RWPE2 (cell line): ENCODE data around the gene OLA1.

ENCODE experiments used
- ATAC-seq: fragments of 200-7000 bp; cut with Tn5 transposase; 3 replicates; pipeline ENCODE4 v1.9.1; 2021; ENCODE audit warnings: low read depth
- DNase-seq: peaks from one replicate; pipeline ENCODE4 v3.0.0-alpha.2; 2020; ENCODE audit warnings: low spot score
- H3K27ac ChIP-seq: fragments of 450-650 bp; 2 replicates; pipeline ENCODE4 v1.5.1; 2017; ENCODE audit warnings: mild to moderate bottlenecking; ENCODE audit not compliant: poor library complexity, severe bottlenecking
- H3K27me3 ChIP-seq: fragments of 250-450 bp; sonication (Bioruptor Pico); 2 replicates; pipeline ENCODE4 v1.5.1; 2021; ENCODE audit warnings: mild to moderate bottlenecking, moderate library complexity; ENCODE audit not compliant: insufficient read depth, poor library complexity, severe bottlenecking
- H3K36me3 ChIP-seq: fragments of 250-450 bp; sonication (Bioruptor Pico); 2 replicates; pipeline ENCODE4 v1.5.1; 2020; ENCODE audit warnings: low read depth, mild to moderate bottlenecking, moderate library complexity
- H3K4me1 ChIP-seq: fragments of 250-450 bp; sonication (Bioruptor Pico); 2 replicates; pipeline ENCODE4 v1.5.1; 2021; ENCODE audit warnings: mild to moderate bottlenecking, moderate library complexity; ENCODE audit not compliant: insufficient read depth, poor library complexity, severe bottlenecking
- H3K4me3 ChIP-seq: fragments of 250-450 bp; sonication (Bioruptor Pico); 2 replicates; pipeline ENCODE4 v1.5.1; 2021; ENCODE audit warnings: mild to moderate bottlenecking, moderate library complexity; ENCODE audit not compliant: severe bottlenecking
- H3K9me3 ChIP-seq: fragments of 250-450 bp; sonication (Bioruptor Pico); 2 replicates; pipeline ENCODE4 v1.5.1; 2021; ENCODE audit warnings: mild to moderate bottlenecking, moderate library complexity; ENCODE audit not compliant: severe bottlenecking
- TF ChIP-seq, protein P1 (sequence below): fragments of 450-650 bp; IDR thresholded peaks from one replicate; pipeline ENCODE4 v1.5.1; 2017; ENCODE audit warnings: mild to moderate bottlenecking, moderate library complexity; ENCODE audit not compliant: poor library complexity, severe bottlenecking

OLA1 gene

DNA sequence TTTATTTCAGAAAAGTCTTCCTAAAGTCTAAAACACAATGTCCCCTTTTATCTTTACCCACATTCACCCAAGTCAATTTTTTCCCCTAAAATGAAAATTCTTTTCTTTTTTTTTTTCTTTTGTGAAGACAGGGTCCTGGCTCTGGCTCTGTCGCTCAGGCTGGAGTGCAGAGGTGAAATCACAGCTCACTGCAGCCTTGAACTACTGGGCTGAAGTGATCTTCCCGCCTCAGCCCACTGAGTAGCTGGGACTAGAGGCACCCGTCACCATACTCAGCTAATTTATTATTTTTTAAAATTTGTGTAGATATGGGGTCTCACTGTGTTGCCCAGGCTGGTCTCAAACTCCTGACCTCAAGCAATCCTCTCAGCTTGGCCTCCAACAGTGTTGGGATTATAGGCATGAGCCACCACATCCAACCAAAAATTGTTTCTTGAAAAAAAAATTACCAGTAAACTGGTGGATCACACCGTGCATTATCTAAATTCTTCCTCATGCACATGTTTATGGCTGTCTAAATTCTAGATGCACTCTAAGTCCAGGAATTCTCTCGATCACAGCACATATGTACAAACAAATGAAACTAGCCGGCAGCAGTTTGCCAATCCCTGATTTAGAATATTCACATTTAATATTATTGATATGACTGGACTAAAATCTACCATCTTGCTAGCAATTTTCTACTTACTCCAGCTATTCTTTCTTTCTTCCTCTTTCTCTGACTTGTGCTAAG, 56.8 kb downstream of the OLA1 start:
- TF ChIP-seq, protein P1, sequence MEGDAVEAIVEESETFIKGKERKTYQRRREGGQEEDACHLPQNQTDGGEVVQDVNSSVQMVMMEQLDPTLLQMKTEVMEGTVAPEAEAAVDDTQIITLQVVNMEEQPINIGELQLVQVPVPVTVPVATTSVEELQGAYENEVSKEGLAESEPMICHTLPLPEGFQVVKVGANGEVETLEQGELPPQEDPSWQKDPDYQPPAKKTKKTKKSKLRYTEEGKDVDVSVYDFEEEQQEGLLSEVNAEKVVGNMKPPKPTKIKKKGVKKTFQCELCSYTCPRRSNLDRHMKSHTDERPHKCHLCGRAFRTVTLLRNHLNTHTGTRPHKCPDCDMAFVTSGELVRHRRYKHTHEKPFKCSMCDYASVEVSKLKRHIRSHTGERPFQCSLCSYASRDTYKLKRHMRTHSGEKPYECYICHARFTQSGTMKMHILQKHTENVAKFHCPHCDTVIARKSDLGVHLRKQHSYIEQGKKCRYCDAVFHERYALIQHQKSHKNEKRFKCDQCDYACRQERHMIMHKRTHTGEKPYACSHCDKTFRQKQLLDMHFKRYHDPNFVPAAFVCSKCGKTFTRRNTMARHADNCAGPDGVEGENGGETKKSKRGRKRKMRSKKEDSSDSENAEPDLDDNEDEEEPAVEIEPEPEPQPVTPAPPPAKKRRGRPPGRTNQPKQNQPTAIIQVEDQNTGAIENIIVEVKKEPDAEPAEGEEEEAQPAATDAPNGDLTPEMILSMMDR = no peak
- Histone ChIP-seq H3K27ac (no peak overlapping the region), H3K4me3 (no peak overlapping the region), H3K27me3 (no peaks in the 10 kb centered on the region), H3K36me3 (peaks cover 3% of the 10 kb centered on the region; the same call in 1 of the 2 replicates), H3K9me3 (no peaks in the 10 kb centered on the region), H3K4me1 (no peaks in the 10 kb centered on the region)
- DNase-seq (no peak), ATAC-seq (no peak)

DNA sequence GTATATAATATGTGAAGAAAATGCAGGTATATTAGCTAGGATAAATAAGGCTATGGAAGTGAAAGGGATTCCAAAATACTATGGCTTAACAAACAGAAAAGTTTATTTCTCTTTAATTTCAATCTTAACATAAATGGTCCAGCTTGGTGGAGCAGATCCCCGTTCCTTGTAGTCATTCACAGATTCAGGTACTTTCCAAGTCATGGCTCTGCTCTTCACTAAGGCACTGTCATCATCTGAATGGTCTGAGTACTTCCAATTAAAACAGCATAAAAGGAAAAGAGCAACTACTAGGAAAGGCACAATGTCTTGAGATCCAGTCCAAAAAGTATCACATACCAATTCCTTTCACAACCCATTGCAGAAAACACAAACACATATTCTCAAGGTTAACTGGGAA, 63.4 kb downstream of the OLA1 start:
- no peak for ATAC-seq
- H3K36me3 ChIP-seq = peaks cover 10% of the 10 kb centered on the region; the same call in 1 of the 2 replicates
- DNase-seq = no peak

DNA sequence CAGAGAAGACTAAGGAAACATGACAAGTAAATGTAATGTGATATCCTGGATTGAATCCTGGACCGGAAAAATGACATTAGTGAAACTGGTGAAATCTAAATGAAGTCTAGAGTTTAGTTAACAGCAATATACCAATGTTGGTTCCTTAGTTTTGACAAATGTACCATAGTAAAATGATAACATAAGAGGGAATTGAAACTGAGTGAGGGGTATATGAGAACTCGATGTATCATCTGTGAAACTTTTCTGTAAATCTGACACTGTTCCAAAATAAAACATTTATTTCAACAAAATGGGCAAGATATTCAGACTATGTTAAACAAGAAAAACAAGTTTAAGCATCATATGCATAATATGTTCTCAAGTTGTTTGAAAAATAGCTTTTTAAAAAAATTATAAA, 63.8 kb downstream of the OLA1 start:
- peaks cover 3% of the 10 kb centered on the region for H3K4me1 ChIP-seq
- TF ChIP-seq, protein P1 = no peak

More for the DNA sequence above, 63.4 kb downstream of the OLA1 start:
- TF ChIP-seq, protein P1 = no peak
- no peak overlapping the region for H3K4me3 ChIP-seq
- no peaks in the 10 kb centered on the region for H3K27me3 ChIP-seq
- H3K4me1 ChIP-seq = peaks cover under 1% of the 10 kb centered on the region
- no peak overlapping the region for H3K27ac ChIP-seq
- H3K9me3 ChIP-seq = no peaks in the 10 kb centered on the region

DNA sequence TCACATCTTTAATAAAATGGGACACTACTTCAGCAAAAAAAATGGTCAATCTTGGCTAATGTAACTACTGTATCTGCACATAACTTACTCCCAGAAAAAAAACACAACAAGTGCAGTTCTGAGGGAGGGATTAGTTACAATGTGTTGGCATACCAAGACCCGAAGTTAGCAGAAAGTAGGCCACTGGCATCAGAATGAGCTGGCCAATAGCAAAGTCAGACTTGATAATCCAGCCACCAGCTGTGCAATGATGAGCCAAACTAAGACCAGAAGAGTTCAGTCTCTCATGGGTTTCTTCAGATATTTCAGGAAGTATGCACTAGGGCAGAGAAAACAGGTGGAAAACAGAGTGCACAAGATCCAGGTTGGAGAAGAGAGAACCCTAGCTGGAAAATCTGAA, 65.3 kb downstream of the OLA1 start:
- no peak overlapping the region for H3K4me3 ChIP-seq
- DNase-seq (no peak), ATAC-seq (no peak)
- H3K27ac ChIP-seq = no peak overlapping the region
- peaks cover 10% of the 10 kb centered on the region for H3K36me3 ChIP-seq
- TF ChIP-seq, protein P1 = no peak
- no peaks in the 10 kb centered on the region for H3K27me3 ChIP-seq
- H3K4me1 ChIP-seq = peaks cover 11% of the 10 kb centered on the region
- no peaks in the 10 kb centered on the region for H3K9me3 ChIP-seq

More for the DNA sequence above, 63.8 kb downstream of the OLA1 start:
- no peaks in the 10 kb centered on the region for H3K27me3 ChIP-seq
- H3K4me3 ChIP-seq = no peak overlapping the region
- H3K9me3 ChIP-seq = no peaks in the 10 kb centered on the region
- peaks cover 10% of the 10 kb centered on the region; the same call in 1 of the 2 replicates for H3K36me3 ChIP-seq
- DNase-seq = no peak
- ATAC-seq = no peak
- no peak overlapping the region for H3K27ac ChIP-seq

DNA sequence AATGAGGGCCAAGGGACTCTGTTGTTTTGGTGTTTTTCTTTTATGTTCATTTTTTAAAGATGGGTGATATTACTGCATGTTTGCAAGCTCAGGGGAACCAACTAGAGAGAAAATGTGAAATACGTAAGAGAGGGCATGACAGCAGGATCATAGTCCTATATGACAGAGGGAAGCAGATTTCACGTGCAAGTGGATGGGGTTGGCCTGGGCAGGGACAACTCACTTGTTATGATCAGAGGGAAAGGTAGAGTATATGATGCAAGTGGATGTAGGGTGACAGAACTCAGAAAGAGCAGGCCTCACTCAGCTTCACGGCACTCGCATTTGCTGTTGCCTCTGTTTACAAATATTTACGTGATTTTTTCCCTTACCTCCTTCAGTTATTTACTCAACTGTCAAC, 67.0 kb downstream of the OLA1 start:
- H3K27me3 ChIP-seq = no peaks in the 10 kb centered on the region
- TF ChIP-seq, protein P1 = no peak
- H3K4me3 ChIP-seq = no peak overlapping the region
- ATAC-seq (no peak), DNase-seq (no peak)
- H3K36me3 ChIP-seq = peaks cover 10% of the 10 kb centered on the region
- peaks cover 28% of the 10 kb centered on the region for H3K4me1 ChIP-seq
- no peaks in the 10 kb centered on the region for H3K9me3 ChIP-seq
- H3K27ac ChIP-seq = no peak overlapping the region
